HG02798 (cell line): ENCODE data around the gene EEF1AKMT3.
"Not testable (repeated sequence)": the region's sequence is repeated elsewhere in the genome, so short reads cannot be mapped to it uniquely, and the experiment has no call there.

ENCODE experiments used
- ATAC-seq: cut with Tn5 transposase; IDR thresholded peaks from one replicate; pipeline ENCODE4 v1.9.1; 2021; ENCODE audit warnings: mild to moderate bottlenecking; ENCODE audit not compliant: unreplicated experiment, poor library complexity

Gene EEF1AKMT3

DNA sequence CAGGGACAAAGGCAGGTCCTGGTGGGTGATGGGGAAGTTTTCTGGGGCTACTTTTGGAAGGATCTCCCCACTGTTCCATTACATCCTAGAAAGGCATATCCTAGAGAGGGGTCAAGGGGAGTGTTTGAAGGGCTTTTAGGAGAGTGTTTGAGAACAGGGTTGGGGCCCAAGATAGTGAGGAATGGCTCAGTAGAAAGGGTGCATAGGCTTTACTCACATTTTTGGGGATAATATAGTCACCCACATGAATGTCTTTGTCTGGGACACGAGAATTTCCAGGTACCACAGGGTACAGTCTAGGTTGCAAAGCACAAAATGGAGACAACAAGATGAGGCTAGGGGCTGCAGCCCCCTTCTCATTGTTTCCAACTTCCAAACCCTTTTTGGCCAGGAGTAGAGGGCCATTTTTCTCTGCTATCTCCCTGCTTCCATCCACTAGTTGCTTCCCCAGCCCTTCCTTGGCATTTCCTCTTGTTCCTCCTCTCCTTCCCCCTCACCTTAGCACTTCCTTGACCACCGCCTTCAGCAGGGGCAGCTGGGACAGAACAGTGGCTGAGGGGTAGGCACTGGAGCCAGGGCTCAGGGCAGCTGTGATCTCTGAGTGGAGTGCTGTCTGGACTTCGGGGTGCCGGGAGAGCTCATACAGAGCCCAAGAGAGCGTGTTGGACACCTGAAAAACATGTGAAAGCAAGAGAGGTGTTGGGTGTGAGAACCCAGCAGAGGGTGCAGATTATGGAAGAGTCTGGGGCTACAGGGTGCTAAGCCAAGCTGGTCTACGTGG is 8.3 kb upstream of the EEF1AKMT3 start:
- ATAC-seq = no peak

DNA sequence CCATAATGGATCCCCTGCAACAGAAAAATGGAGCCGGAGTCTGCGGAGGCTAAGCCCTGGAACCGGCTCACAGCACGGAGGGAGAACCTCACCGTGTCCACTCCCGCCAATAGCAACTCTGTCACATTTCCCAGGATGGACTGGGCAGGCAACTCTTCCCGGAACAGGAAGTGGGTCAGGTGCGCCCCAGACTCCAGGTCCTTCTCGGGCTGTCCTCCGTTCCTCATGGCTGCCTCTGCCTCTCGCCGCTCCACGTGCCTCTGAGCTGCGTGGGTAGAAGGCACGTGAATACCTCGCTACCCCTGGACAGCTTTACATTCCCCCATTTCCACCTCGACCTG is 7.8 kb upstream of the EEF1AKMT3 start:
- ATAC-seq = peak; percentile 8

DNA sequence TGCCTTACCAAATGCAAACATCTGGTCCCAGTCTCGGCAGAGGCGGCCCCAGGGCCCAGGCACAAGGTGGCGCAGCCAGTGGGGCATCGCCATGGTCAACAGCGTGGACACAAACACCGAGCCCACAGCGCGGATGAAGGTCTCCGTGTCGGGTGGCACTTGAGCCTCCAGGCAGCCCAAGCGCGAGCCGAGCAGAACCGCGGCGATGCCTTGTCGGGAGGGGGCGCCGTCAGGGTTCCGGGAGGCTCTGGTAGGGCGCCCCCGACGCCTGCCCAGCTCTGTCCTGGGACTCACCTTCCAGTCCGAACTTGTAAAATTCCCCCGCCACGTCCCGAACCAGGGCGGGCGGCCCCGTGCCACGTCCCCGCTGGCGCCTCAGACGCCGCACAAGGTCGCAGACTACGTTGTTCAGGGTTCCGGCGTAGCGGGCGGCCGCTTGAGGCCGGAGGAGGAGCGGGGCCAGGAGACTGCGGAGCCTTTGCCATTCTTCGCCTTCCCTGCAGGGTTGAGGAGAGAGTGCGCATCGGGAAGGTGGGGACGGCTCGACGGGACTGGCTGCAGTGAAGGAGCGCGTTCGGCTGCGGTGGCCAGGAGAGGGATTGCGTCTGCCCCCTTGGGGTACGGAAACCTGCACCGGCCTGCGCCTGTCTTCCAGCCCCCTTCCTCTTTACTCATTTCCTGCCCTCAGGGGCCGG is 7.3 kb upstream of the EEF1AKMT3 start:
- ATAC-seq = peak; percentile 72

DNA sequence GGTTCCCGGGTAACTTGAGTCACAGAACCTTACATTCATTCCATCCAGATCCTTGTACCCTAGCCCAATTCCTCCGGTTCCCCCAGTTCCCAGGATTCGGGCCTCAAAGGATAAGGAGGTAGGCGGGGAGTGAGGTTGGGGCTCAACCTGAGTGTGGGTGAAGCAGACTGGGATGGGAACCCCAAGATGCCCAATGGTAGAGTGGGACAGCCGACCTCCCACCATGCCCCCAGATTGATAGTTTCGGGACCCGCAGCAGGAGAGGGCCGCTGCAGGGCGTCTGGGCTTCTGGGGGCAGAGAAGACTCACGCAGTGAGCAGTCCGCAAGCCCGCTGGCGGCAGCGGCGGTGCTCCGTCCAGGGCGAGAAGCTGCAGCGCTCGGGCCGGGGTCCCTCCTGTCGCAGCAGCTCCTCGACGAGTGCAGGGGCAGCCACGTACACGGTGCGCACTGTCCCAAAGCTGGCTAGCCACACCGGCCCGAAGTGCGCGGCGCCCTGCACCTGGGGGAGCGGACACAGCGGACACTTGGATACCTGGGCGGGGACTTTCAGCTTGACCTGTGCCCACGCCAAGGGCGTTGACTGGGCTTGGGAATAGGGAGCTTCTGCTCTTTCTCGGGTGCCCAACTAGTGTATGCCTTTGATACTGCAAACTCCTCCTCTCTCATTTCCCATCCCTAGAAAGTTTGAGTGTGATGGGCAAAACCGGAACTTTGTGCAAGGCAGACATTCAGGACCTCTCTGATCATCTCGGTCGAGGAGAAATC is 6.5 kb upstream of the EEF1AKMT3 start:
- ATAC-seq = no peak

DNA sequence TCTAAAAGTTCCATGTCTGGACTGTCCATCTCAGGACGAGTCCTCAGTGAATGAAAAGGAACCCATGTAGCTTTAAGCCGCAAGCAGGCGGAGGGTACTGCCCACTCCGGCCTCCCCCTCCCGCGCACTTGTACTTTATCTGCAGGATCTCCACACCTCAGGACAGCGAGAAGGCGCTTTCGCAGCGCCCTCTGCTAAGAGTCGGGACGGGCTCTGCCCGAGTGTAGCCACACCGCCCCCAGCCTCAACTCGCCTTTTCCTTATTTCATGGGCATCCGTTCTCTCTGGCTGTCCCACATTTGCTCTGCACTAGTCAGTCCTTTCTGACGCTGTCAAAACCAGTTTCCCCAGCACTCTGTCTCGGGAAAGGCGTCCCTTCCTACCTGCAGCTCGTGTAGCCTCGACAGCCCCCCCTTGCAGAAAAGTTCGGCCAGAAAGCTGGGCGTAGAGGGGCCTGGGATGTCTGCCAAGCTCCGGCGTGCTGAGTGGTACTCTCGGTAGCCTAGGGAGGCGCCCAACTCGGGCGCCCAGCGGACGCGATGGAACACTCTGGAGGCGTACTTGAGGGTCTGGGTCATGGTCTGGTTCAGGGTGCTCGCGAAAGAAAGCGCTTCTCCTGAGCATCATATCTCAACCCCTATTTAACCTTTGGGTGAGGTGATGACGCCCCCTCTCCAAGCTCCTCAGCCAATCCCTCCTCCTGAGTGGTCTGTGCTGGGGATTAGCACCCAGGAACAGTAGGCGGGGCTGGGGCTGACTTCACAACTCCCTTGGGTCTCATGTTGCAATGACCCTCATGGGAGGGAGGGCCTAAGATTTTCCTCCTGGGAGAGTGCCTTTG is 5.7 kb upstream of the EEF1AKMT3 start, which contains the start of gene CYP27B1:
CYP27B1 (minus strand) TSS at position 615 of the 841 bp plus-strand sequence; CDS start at position 578, 37 bp downstream.
- ATAC-seq = no peak

DNA sequence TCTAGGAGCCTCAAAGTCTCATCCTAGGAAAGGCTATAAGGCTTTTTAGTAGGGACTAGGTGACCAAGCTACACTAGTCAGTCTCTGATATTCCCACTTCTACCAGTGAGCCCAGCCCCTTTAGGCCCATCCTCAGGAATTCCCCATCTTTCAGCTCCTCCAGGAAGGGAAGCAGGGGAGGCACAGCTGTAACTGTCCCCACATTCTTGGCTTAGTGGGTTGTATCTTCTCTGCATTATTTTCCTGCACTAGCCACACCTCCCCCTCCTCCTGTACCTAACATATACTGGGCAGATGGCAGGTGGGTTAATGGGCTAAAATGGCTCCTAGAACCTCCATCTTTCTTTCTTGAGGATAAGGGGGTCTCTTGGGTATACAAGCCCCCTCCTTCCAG is 5.1 kb upstream of the EEF1AKMT3 start:
- no peak for ATAC-seq

DNA sequence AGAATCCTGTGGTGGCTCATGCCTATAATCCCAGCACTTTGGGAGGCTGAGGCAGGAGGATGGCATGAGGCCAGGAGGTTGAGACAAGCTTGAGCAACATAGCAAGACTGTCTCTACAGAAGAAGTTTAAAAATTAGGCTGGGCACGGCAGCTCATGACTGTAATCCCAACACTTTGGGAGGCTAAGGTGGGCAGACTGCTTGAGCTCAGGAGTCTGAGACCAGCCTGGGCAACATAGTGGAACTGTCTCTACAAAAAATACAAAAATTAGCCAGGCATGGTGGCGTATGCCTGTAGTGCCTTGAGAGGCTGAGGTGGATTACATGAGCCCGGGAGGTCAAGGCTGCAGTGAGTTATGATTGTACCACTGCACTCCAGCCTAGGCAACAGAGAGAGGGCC is 4.5 kb upstream of the EEF1AKMT3 start:
- ATAC-seq = no peak

DNA sequence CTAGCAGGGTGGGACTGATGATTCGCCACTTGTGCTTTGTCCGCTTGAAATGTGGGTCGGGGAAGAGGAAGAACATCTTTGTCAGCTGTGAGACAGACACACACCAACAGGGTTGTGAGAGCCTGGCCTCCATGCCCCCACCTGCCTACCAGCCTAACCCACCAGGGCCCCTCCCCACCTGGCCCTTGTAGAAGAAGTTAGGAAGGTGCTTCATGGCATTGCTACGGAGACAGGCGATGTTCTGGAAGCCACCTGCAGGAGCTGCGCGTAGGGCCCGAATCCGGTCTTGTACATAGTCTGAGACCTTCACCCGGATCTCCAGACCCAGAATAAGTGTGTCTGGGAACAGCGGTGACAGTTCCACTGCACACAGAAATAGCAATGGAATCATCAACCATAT is 2.8 kb upstream of the EEF1AKMT3 start:
- ATAC-seq = no peak

DNA sequence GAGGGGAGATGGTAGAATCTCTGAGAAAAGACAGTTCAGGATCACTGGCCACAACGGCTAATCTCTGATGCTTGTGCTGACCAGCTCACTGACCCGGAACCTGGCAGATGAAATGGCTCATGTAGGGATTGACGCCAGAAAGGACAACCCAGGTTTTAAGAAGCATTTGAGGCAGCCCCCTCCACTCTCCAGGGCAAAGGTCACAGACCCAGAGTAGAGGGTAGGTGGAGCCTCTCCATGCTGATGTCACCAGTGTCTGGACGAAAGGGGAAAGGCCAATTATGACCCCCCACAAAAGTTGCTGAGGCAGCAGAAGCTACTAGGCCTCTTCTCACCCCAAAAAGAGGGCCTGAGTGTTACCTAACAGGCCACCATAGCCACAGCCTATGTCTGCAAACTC is 1.7 kb upstream of the EEF1AKMT3 start:
- no peak for ATAC-seq

DNA sequence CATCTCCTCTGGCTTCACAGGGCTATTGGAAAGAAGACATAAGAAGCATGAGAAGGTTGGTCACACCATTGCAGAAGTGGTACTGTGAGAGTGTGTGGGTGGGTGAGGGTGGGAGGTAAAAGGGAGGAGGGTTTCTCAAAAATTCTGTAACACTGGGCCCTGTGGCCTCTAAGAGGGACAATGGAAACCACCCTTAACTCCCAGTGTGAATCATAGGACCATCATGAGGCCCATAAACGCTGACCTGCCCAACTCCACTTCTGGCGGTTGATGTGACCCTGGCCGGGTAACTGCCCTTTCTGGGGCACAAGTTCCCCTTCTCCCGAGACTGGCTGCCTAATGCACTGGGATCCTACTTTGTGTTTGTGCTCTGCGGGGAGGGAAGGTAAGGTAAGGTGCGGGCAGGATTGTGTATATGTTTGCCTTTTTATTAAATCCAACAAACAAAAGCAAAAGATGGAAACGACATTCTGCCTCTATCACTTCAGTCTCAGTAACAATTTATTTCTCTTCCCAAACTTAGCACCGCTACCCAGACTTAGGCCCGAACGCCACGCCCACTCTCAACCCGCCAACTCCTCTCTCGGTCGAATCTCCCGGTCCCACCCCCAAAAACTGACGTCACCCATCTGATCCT is 1.1 kb upstream of the EEF1AKMT3 start:
- peak; percentile 75 for ATAC-seq

DNA sequence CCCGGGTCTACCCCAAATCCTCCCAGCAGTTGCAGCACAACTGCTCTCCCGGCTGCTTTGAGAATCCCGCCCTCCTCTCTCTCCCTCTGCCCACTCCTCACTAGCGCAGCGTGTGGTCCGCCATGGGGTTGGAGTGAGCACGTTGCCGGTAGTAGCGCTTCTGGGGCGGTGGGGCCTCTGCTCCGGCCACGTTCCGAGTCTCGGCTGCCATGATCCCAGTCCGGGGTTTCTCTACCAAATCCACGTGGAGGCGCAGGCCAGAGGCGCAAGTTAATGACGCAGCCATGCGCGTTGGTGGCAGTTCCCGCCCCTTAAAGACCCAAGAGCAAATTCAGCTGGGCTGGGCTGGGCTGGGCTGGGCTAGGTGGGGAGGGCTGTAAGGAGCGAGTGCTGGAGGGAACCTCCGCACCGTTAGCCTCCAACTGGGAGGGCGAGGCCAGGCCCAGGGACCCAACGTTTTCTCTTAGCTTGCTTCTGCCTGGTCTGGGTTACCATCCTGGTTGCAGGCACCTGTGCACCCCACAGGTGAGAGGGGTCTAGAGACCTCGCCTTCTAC is 463 bp upstream of the EEF1AKMT3 start, which contains the start of gene METTL1:
METTL1 (minus strand) TSS at position 233 of the 556 bp plus-strand sequence; CDS start at position 211, 22 bp downstream.
- peak; percentile 88 for ATAC-seq

DNA sequence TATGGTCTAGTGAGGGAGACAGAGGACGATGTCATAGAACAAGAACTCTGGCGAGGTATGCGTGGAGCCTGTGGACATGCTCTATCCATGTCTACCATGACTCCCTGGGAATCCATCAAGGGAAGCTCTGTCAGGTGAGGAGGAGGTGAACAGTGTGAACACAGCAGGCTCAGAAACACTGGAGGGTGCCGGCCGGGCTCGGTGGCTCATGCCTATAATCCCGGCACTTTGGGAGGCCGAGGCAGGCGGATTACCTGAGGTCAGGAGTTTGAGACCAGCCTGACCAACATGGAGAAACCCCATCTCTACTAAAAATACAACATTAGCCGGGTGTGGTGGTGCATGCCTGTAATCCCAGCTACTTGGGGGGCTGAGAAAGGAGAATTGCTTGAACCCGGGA is 2.2 kb downstream of the EEF1AKMT3 start:
- ATAC-seq = not testable (repeated sequence)

DNA sequence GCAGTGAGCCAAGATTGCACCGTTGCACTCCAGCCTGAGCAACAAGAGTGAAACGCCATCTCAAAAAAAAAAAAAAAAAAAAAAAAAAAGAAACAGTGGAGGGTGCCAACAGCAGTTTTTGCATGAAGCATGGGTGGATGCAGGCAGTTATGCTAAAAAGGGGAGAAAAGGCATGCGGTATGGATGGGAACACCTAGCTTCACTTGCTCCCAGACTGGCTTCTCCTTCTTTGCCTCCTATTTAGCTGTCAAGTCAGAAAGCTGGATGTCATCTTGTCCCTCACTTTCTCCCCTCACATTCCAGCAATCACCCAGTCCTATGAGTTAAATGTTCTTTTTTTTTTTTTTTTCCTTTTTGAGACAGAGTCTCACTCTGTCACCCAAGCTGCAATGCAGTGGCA is 2.6 kb downstream of the EEF1AKMT3 start:
- no peak for ATAC-seq

DNA sequence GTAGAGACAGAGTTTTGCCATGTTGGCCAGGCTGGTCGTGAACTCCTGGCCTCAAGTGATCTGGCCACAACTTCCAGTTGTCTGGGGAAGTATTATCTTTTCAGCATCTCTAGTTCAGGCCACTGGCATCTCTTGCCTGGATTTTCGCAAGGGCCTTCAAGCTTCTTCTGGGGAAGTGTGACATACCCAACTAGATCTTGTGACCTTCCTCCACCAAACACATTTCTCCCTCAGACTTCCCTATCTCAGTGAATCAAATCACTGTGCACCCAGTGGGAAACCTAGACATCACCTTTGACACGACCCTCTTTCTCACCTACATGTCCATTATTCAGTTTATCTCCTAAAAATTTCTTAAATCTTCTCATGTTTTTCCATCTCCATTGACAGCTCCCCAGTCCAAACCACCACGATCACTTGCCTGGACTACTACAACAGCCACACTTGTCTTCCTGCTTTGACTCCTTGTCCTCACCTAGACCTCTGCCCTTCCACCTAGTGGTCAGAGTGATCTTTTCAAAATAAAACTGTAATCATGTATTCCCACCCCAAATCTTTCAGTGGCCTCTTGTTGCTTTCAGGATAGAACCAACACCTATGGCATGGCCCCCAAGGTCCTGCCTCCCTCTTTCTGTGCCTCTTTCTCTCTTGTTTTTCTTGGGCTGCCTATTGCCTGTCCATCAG is 3.3 kb downstream of the EEF1AKMT3 start:
- no peak for ATAC-seq

DNA sequence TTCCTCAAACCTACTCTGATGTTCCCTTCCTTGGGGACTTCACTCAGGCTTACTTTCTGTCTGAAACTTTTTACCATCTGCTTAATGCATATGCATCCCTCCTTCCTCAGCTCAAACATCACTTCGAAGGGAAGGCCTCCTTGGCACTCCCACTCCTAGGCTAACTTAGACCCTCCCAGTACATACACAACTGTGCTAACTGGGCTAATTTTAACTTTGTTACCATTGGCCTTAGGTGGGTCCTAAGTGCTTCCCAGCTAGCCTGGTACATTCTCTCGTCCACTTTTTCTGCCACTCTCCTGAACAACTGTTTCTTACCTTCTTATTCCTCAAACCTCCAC is 3.8 kb downstream of the EEF1AKMT3 start:
- ATAC-seq = no peak

DNA sequence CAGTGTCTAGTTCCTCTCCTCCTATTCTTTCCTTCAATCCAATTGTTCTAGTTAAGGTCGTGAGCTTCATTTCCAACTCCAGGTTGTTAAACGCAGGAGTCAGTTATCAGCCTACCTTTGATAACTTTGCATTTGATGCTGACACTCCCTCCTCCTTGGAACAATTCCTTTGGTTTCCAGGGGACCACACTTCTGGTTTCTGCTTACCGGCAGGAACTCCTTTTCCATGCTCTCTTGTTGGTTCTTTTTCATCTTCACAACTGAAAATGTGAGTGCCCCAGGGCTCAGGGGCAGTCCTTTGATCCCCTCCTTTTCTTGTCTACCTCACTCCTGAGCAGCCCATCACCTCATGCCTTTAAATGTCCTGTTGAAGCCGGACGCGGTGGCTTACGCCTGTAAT is 5.0 kb downstream of the EEF1AKMT3 start:
- no peak for ATAC-seq

DNA sequence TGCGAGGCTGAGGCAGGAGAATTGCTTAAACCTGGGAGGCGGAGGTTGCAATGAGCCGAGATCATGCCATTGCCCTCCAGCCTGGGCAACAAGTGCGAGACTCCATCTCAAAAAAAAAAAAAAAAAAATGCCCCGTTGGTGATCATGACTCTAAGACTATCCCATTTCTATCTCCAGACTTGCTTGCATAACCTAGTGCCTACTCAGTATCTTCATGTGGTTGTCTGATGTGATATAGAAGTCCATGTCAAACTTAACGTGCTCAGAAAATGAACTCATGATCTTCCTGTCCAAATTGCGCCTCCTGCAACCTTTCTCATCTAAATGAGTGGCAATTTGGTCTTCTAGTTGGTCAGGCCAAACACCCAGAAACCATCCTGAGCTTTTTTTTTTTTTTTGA is 5.5 kb downstream of the EEF1AKMT3 start:
- no peak for ATAC-seq

DNA sequence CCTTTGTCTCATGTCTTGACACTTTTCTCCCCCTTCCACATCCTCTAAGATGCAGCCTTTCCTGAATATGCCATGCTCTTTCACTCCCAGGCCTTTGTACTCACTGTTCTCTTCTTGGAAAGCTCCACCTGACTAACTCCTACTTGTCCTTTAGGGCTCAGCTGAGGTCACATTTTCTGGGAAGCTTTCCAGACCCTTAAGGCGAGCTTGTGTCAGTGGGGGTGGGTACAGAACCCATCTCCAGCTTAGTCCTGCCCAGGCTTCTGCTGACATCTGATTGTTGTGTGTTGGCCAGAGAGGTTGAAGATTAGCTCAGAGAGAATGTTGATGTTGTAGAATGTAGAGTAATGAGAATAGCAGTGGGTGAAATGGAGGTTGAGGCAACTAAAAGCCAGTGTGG is 7.3 kb downstream of the EEF1AKMT3 start:
- ATAC-seq = no peak

DNA sequence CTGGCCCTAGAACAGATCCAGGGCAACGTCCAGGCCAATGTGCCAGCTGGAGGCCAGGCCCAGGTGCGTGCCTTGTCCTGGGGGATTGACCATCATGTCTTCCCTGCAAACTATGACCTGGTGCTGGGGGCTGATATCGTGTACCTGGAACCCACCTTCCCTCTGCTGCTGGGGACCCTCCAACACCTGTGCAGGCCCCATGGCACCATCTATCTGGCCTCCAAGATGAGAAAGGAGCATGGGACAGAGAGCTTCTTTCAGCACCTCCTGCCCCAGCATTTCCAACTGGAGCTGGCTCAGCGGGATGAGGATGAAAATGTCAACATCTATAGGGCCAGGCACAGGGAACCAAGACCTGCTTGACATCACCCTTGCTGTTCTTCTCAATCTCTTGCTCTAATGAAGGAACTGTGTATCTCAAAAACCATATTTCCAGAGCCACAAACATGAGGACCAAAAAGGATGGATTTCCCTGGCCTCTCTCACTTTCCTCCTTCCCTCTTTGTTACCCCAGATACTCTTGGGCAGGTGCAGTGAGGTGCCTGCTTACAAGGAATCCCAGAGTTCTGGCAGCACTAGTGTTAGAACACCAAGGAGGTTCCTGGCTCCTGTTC is 8.0 kb downstream of the EEF1AKMT3 start:
- ATAC-seq = no peak
